NCI-H774 (cell line): ENCODE measurements around the gene RARB.
A peak's percentile ranks its signal among the peaks of the same experiment; 100 is the strongest.

Source experiments
- DNase-seq: peaks from one replicate; lab custom pipeline; 2025; lab: John Stamatoyannopoulos, UW

The RARB gene

DNA sequence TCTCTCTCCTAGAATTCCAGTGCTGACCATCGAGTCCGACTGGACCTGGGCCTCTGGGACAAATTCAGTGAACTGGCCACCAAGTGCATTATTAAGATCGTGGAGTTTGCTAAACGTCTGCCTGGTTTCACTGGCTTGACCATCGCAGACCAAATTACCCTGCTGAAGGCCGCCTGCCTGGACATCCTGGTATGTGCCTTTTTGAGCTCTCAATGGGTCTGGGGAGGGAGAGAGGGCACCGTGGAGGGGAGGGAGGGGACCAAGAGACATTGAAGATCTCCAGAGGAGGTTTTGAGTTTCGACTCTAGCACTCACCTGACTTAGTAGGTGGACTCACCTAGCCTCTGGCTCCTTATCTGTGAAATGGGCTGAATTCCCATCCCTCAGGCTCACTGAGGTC, 152.5 kb downstream of the RARB start:
- DNase-seq, result no peak

DNA sequence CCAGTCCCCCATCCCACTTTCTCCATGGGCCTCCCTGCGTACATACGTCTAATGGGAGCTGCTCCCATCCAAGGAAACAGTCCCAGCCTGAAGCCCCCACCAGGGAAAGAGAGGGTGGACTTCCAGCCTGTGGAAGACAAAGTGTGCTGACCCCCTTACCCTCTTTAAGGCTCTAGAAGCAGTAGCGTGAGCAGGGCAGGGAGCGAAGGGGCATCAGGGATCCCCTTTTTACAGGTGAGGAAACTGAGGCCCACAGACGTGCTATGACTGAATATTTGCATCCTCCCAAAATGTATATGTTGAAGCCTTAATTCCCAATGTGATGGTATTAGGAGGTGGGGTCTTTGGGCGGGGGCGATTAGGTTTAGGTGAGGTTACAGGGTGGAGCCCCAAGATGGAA, 153.3 kb downstream of the RARB start:
- DNase-seq, result no peak

DNA sequence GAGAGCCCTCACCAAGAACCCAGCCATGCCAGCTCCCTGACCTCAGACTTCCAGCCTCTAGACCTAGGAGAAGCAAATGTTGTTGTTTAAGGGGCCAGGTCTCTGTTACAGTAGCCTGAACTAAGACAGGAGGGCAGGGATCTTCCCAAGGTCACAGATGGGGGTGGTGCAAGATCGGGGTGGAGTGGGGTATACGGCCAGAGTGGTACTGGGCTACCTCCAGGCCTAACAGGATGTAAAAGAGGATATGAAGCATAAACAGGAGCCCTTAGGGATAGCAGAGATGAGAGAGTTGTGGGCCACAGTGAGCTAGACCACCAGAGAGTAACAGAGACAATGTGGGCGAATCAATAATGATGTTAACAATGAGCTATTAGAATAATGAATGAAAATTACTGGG, 153.8 kb downstream of the RARB start:
- no peak for DNase-seq

DNA sequence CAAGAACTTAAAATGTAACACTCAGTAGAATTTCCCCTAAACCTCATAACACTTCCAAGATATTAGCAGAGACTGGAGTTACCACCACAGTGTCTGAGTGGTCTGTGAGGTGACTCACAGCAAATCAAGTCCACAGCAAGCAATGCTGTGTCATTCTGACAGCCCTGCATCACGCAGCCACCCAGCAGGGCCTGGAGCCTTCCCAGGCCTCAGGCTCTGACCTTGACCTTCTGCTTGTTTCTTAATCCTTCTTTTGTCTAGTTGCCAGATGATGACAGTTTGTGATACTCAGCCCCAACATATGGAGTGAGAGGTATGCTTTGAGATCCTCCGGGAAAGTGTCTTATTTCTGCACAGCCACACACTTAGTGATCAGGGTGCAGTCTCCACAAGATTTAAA, 154.2 kb downstream of the RARB start:
- DNase-seq, result no peak

DNA sequence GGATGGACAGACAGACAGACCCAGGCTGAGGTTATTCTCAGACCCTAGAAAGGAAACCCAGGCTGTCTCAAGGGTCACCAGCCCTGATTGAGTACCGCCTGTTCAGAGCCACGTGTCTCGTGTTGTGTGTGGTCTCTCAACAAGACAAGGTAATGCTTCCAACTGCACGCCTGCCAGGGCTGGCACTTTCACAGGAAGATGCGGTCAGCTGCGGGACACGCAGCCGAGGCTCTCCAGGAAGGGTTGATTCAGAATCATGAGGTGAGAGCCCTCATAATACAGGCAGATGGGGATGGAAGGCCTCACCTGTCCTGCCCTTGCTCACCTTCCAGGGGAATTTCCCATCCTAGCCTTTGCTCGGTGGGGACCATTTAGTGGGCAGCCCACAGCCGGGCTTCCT, 155.3 kb downstream of the RARB start:
- no peak for DNase-seq

DNA sequence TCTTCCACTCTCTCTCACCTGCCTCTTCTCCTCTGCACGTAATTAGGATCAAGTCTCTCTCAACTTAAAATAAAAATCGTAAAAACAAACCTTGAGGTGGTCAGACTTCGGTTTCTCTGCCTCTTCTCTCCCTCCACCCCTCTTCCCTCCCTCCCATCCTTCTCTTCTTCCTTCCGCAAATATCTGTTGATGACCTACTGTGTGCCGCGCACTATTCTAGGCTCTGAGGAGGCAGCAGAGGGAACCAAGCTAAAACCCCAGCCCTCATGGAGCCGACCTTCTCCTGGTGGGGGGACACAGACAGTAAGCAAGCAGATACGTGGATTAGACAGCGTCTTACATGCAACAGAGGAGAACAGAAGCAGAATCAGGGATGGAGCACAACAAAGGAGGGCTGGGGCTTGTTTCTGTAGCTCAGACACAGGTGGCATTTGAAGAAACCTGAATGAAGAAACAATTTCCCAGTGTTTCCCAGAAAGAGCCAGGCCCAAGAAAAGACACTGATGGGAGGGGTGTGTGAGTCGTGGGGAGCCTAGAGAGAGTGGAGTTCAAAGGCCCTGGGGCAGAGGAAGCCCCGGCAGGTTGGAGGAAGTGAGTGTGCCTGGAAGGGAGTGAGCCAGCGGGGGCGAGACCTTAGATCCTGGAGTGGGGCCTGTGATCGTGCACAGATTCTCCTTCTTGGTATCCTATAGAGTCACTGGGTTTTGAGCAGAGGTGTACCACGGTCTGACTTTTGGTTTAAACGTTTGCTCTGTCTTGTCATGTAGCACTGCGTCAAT, 156.1 kb downstream of the RARB start:
- no peak for DNase-seq

DNA sequence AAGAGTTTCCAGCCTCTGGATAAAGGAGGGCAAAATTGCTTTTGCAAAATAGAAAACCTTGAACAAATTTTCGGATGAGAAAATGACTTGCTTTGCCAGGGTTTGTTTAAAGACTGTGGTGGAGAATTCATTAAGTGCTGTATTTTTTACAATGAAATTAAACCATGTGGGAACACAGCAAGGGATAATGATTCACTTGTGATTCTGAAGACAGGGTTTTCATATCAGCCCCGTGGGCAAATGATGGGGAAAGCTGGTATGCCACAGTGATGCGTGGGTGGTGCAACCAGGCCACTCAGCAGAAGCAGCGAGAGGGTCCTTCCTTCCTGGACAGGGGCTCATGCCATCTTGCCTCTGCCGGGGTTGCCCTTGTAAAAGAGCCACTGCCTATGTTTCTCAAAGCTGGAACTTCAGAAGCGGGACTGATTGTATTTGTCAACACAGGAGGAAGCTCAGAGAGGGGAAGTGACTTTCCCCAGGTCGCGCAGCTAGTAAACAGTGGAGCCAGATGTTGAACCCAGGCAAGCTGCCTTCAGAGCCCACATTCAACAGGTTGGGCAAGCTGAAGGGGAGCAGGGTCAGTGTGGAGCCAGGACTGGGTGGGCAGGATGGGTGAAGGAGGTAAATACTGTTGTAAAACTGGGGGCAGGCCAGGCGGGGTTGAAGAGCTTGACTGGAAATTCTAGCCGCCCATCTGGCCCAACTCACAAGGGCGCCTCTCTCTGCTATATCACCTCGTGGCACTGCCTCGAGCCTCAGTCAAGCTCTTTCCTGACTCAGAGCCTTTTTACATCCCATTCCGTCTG, 157.5 kb downstream of the RARB start:
- no peak for DNase-seq

DNA sequence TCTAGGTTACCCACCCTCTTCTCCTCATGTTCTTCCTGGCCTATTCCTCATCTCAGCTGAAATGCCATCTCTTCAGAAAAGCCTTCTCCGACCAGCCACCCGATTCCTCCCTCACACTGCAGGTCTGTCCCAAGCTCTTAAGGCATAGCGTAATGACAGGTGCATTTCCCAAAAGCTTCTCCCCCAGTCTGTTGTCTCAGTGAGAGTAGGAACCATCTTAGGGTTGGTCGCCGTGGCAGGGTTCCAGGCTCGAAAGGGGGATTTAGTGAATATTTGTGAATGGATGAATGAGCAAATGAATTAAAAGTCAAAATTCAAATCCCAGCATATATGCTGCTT, 158.1 kb downstream of the RARB start:
- no peak for DNase-seq

DNA sequence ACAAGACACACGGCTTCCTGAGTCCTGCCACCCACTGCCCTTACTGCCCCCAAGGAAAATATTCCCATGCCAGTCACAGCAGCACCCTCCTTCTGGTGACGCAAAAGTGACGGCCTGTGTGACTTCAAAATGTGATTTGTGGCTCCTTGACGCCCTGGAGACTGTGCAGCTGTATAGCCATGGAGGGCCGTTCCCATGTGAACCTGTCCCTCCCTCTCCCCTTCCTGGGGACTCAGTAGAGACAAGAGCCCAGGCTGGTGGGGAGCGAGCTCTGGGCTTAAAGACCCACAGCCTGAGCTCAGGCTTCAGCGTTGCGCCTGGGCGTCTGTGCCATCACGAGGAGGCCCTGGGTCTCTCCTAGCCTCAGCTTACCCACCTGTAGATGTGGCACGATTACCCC, 158.5 kb downstream of the RARB start:
- DNase-seq, result no peak

DNA sequence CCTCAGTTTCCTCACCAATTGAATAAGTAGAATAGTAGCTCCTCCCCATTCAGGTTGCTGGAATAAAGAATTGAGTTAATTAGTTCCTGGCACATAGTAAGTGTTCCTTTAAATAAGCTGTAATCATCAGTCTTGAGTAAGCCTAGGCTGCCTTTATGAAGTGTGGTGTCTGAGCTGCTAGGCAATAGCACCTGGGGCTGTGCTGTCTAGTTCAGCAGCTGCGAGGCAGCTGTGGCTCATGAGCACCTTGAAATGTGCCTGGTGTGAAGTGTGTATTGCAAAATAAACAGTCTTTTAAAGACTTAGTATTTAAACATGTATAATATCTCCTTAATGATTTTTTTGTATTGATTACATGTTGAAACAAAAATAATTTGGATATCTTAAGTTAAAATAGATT, 159.0 kb downstream of the RARB start:
- DNase-seq, result peak; percentile 25

DNA sequence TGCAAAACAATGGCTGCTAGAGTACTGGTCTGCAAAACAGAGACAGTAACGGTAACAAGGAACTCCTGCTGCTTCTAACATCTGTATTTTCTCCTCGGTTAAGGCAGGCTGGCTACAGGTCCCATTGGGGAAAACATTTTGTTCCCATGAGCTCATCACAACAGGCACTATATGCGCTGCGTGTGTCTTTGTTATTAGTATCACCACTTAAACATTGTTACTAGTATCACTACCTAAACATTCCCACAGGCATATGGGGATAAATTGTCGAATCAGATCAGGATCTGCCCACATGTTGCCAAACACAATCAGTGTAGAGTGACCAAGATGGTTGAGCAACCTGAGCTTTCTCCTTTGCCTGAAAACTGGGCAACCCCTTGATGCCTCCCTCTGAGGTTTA, 159.5 kb downstream of the RARB start:
- DNase-seq, result no peak

DNA sequence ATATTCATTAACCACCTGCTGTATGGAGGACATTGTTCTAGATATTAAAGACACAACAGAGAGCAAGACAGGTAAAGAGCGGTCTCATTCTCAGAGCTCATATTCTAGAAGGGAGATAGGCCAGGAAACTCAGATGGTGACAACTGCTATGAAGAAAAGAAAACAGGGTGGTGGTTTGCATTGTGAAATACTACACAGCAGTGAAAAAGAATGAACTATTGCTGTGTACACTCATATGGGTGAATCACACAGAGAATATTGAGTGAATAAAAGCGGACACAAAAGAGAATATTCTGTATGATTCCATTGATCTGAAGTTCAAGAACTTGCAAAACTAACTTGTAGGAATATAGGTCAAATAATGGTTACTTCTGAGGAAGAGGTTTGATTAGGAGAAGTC, 159.9 kb downstream of the RARB start:
- no peak for DNase-seq

DNA sequence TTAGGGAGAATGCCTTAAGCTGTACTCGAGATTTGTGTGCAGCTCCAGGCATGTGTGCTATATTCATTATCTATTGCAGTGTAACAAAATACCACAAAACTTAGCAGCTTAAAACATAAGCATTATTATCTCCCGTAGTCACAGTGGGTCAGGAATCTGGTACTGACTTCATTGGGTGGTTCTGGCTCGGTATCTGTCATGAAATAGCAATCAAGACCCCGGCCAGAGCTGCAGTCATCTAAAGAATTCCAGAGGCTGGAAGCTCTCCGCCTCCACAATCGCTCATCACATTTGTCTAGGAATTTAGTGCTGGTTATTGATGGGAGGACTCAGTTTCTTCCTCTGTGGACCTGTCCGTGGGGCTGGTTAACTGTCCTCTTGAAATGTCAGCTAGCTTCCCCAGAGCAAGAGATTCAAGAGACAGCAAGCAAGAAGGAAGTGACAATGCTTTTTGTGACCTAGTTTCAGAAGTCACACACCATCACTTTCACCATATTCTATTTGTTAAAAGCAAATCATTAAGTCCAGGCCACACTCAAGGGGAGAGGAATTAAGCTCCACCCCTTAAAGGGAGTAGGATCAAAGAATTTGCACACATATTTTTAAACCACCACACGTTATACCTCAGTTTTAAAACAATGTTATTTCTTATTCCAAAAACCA, 160.5 kb downstream of the RARB start:
- no peak for DNase-seq

DNA sequence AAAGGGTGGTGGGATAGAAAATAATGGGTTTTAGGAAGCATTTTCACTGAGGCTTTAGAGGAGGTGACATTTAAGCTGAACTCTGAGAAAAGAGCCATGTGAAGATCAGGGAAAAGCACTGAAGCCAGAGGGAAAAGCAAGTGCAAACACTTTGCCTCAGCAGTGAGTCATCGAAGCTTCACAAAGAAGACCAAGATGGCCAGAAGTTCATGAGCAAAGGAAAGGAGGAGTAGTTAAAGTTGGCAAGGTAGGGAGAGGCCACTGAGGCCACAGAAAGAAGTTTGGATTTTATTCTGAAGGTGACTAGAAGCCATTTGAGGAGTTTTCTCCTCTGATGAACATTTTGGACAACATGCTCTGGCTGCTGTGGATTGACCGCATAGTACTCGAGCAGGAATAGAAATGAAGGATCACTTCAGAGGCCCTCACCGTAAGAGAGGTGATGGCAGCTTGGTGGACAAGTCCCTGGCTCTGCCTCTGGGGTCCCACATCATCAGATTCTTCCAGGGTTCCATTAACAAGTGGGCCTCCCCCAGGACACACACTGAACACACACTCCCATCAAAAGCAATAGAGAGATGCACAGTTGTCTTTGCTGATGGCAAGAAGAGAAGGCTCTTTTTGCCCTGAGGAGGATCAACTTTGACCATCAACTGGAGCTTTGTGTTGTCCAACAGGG, 161.2 kb downstream of the RARB start:
- no peak for DNase-seq

DNA sequence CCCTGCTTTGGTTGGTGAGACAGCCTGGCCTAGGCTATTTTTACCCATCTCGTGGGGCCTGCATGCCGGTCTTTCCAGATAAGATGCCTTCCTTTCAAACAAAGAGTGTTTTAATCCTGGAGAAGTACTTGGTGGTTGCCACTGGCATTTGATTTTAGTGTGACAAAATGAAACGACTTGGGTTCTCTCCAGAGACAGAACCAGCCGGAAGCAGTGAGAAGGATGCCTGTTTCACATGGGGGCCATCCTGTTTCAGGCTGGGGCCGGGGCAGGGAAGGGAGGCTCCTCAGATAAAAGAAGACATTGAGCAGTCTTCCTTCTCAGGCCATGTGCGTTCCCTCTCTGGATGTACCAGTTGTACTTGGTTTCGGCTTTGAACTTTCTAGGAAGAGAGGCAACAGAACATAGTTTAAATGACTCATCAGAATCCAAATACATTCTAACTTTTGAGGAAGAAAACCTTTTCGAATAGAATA, 161.8 kb downstream of the RARB start:
- DNase-seq, result no peak

DNA sequence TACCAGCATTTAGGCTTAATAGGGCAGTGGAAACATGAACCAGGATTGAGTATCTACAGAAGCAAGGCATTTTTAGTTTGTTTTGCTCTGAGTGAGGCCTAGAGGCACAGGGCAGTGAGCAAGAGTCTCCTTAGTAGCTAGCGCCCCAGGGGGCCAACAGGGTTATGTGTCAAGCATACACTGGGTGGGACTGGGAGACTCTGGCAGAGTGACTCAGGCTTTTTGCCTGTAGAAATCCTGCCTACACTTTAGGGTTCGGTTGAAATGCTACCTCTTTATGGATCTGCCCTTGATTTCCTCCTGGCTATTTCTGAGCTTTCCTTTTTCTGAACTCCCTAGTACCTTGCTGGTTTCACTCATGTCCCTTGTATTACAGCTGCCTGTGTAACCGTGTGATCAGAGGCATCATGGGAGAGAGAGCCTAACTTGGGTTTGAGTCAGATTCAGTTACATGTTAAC, 164.5 kb downstream of the RARB start:
- DNase-seq, result no peak

DNA sequence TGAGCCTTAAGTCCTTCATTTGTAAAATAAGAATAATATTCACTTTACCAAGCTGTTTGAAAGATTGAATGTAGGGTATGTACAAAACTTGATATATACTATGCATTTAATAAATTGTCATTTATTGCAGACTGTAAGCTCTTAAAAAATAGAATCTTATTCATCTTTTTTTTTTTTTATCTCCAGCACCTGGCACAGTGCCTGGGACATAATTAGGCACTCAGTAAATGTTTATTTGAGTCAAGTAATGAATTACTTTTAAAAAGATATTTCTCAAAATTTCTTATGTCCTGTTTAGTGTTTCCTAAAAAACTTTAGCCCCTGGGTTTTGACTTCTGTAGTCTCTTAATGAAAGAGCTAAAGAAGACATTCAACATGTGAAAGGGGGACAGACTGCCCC, 164.9 kb downstream of the RARB start:
- no peak for DNase-seq

DNA sequence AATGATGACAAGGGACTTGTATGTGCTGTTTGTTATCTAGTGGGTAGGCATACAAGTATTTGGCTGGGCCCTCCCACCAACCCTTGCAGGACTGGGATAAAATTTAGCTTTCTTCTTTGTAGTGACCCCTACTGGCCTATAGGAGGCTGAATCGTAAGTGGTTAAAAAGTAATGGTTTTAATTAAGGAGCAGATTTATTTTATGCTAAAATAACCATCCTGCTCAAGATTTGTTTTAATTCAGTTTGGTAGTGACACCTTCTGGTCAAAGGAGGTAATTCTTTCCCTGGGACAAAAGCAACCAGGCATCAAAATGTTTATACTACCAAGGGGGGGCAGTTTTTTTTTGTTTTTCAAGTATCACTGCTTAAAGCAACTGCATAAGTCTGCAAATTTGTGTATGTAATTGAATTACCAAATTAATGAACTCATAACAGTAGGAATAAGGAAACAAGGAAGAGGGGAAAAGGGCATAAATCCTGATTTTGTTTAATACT, 166.0 kb downstream of the RARB start:
- peak; percentile 22 for DNase-seq

DNA sequence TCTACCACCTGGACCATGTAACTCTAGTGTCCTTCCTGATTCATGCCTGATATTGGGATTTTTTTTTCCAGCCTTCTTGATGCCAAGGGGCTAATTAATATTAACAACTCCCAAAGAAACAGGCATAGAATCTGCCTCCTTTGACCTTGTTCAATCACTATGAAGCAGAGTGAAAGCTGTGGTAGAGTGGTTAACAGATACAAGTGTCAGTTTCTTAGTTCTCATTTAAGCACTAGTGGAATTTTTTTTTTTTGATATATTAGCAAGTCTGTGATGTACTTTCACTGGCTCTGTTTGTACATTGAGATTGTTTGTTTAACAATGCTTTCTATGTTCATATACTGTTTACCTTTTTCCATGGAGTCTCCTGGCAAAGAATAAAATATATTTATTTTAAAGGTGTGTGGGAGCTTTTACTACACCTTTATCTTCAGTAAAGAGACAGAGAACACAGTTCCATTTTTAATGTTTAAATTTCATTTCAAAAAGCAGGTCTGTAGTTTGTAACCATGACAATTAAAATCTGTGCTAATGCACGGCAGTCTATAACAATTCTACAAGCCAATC, 169.6 kb downstream of the RARB start:
- DNase-seq, result no peak

DNA sequence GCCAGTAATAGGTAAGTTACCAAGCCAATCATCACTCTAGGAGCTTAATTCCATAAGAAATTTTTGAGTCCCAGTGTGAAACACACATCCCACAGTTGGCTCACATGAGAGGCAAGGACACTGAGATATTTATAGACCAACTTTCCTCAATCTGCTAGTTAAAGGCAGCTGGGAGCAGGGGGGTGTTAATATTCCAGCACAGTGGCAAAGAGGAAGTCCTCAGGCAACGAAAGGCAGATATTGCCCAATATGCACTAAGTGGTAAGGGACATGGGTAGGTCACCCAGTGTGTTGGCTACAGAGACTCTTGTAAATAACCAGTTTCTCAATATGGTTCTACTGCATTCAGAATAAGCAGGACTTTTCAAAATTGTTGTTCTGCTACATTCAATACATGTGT, 175.6 kb downstream of the RARB start:
- DNase-seq, result no peak

DNA sequence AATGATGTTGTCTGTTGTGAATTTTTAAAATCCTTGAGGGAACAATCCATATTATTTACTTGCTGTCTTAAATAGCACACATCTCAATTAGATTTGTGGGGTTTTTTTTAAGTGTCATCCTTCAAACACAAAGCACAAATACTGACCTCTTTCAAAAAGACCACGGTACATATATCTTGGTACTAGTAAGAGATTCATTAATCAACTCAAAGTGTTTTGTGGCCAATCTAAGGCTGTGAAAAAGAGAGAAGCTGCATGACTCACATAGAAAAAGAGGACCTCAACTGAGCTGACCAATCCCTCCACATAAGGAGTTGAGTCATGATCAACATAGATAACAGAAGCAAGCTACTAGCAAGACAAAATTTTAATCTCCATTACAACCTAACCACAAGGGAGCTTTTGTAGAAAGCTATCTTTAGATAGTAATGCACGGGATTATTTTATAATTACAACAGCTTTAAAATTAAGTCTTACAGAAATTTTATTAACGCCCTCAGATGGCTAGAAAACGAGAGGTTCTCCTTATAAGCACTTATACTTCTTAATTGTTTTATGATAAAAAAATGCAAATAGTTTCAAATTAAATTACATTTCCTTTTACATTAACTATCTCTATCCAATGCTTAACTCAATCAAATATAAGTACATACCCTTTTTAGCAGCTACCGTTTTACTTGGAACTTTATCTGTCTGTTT, 176.2 kb downstream of the RARB start:
- DNase-seq, result no peak
